Mesodermal cell (in vitro differentiated cells): Measurements from ENCODE around the gene FBXW2.
"Not testable (repeated sequence)": the region's sequence is repeated elsewhere in the genome, so short reads cannot be mapped to it uniquely, and the experiment has no call there.

Source experiments
- H3K27ac ChIP-seq: 2 replicates; pipeline ENCODE4 v1.7.0; 2013; ENCODE audit warnings: mild to moderate bottlenecking, low read depth, low read length, moderate library complexity; ENCODE audit not compliant: severe bottlenecking
- H3K36me3 ChIP-seq: 2 replicates; pipeline ENCODE4 v1.7.1; 2013; ENCODE audit warnings: mild to moderate bottlenecking, low read length, moderate library complexity; ENCODE audit not compliant: control insufficient read depth, insufficient read depth
- H3K4me1 ChIP-seq: one replicate; pipeline ENCODE4 v1.7.1; 2013; ENCODE audit warnings: mild to moderate bottlenecking, low read length; ENCODE audit not compliant: insufficient read depth, control insufficient read depth, poor library complexity, severe bottlenecking
- H3K4me3 ChIP-seq: 2 replicates; pipeline ENCODE4 v1.7.0; 2013; ENCODE audit warnings: low read length, control low read depth, mild to moderate bottlenecking; ENCODE audit not compliant: insufficient read depth, poor library complexity, severe bottlenecking; ENCODE audit errors: extremely low read depth
- H3K9me3 ChIP-seq: 2 replicates; pipeline ENCODE4 v1.7.1; 2013; ENCODE audit warnings: mild to moderate bottlenecking, low read length, moderate library complexity; ENCODE audit not compliant: control insufficient read depth
- WGBS, 2 experiments: methylation state at CpG; one replicate each; pipeline ENCODE4 v1.1.5; 2013; ENCODE audit warnings: missing lambda C conversion rate in 2 of 2; ENCODE audit not compliant: insufficient coverage in 2 of 2; 5-methylcytosine and 5-hydroxymethylcytosine counted together

The FBXW2 gene

GRCh38 chr9:120818595-120818994 is 25.4 kb upstream of the FBXW2 start:
- peaks cover 65% of the 10 kb centered on the region for H3K36me3 ChIP-seq
- no peaks in the 10 kb centered on the region for H3K9me3 ChIP-seq
- WGBS, 2 experiments, result no CpG with 5 or more reads among the region's 1 CpG
- H3K4me3 ChIP-seq, result no peak overlapping the region
- no peaks in the 10 kb centered on the region for H3K4me1 ChIP-seq
- H3K27ac ChIP-seq, result no peak overlapping the region

GRCh38 chr9:120815075-120815474 is 21.9 kb upstream of the FBXW2 start:
- Histone ChIP-seq H3K4me1 (no peaks in the 10 kb centered on the region), H3K4me3 (no peak overlapping the region), H3K27ac (no peak overlapping the region), H3K9me3 (peaks cover 4% of the 10 kb centered on the region), H3K36me3 (peaks cover 42% of the 10 kb centered on the region)
- WGBS, 2 experiments, result 100% methylated on average over 1 of the region's 4 CpGs; no CpG with 5 or more reads in 1 of the 2 experiments

- Histone ChIP-seq H3K36me3 (no peaks in the 10 kb centered on the region), H3K4me3 (no peak overlapping the region), H3K27ac (no peak overlapping the region), H3K9me3 (peaks cover 9% of the 10 kb centered on the region), H3K4me1 (no peaks in the 10 kb centered on the region)
These were observed 15.7 kb upstream of the FBXW2 start for GRCh38 chr9:120808931-120809330.

- peaks cover 9% of the 10 kb centered on the region for H3K9me3 ChIP-seq
- no peak overlapping the region for H3K27ac ChIP-seq
- no peaks in the 10 kb centered on the region for H3K4me1 ChIP-seq
- H3K4me3 ChIP-seq, result no peak overlapping the region
- H3K36me3 ChIP-seq, result no peaks in the 10 kb centered on the region
These were observed 14.6 kb upstream of the FBXW2 start for GRCh38 chr9:120807607-120808379.

GRCh38 chr9:120804784-120805363 is 11.7 kb upstream of the FBXW2 start:
- H3K4me1 ChIP-seq, H3K4me3 ChIP-seq, H3K27ac ChIP-seq, H3K9me3 ChIP-seq, H3K36me3 ChIP-seq: not testable (repeated sequence)
- WGBS, 2 experiments, result 89 to 98% methylated on average over 2 to 3 of the region's 3 CpGs

- Histone ChIP-seq H3K27ac (no peak overlapping the region), H3K36me3 (no peaks in the 10 kb centered on the region)
These were observed 8.2 kb upstream of the FBXW2 start for GRCh38 chr9:120801441-120801840.

GRCh38 chr9:120791161-120791560 is 2.1 kb downstream of the FBXW2 start:
- H3K4me1 ChIP-seq, result peaks cover 6% of the 10 kb centered on the region
- no peak overlapping the region for H3K4me3 ChIP-seq
- WGBS, 2 experiments, result 100% methylated on average over 1 to 2 of the region's 3 CpGs
- no peaks in the 10 kb centered on the region for H3K9me3 ChIP-seq
- peaks cover 42% of the 10 kb centered on the region for H3K36me3 ChIP-seq
- no peak overlapping the region for H3K27ac ChIP-seq

More at GRCh38 chr9:120801441-120801840, 8.2 kb upstream of the FBXW2 start:
- Histone ChIP-seq H3K9me3 (no peaks in the 10 kb centered on the region), H3K4me3 (no peak overlapping the region), H3K4me1 (no peaks in the 10 kb centered on the region)
- 91 to 94% methylated on average over 6 to 7 of the region's 7 CpGs for WGBS, 2 experiments

GRCh38 chr9:120787933-120788332 is 5.3 kb downstream of the FBXW2 start:
- peaks cover 61% of the 10 kb centered on the region for H3K36me3 ChIP-seq
- no peak overlapping the region for H3K27ac ChIP-seq
- H3K9me3 ChIP-seq, result no peaks in the 10 kb centered on the region
- no peak overlapping the region for H3K4me3 ChIP-seq
- 78 to 96% methylated on average over 3 of the region's 4 CpGs for WGBS, 2 experiments
- peaks cover 6% of the 10 kb centered on the region for H3K4me1 ChIP-seq

GRCh38 chr9:120783602-120784047 is 9.6 kb downstream of the FBXW2 start:
- 95 to 100% methylated on average over 2 of the region's 2 CpGs for WGBS, 2 experiments
- no peaks in the 10 kb centered on the region for H3K4me1 ChIP-seq
- no peak overlapping the region for H3K27ac ChIP-seq
- H3K36me3 ChIP-seq, result peaks cover 68% of the 10 kb centered on the region
- no peaks in the 10 kb centered on the region for H3K9me3 ChIP-seq
- H3K4me3 ChIP-seq, result no peak overlapping the region

- H3K27ac ChIP-seq, result no peak overlapping the region
- WGBS, 2 experiments, result no CpG with 5 or more reads among the region's 2 CpGs
- no peaks in the 10 kb centered on the region for H3K4me1 ChIP-seq
- no peak overlapping the region for H3K4me3 ChIP-seq
- no peaks in the 10 kb centered on the region for H3K9me3 ChIP-seq
- H3K36me3 ChIP-seq, result peaks cover 67% of the 10 kb centered on the region
These were observed 12.0 kb downstream of the FBXW2 start for GRCh38 chr9:120781236-120781635.

GRCh38 chr9:120780367-120780766 is 12.8 kb downstream of the FBXW2 start:
- Histone ChIP-seq H3K27ac (no peak overlapping the region), H3K4me3 (no peak overlapping the region), H3K4me1 (no peaks in the 10 kb centered on the region), H3K36me3 (peaks cover 67% of the 10 kb centered on the region), H3K9me3 (no peaks in the 10 kb centered on the region)
- WGBS, 2 experiments, result 80% methylated on average over 1 of the region's 3 CpGs; no CpG with 5 or more reads in 1 of the 2 experiments
